ENCODE results near the gene XRN2.

XRN2 gene

GRCh38 chr20:21279706-21280521, 23.2 kb upstream of the XRN2 start:
- no peaks in the 10 kb centered on the region for H3K27me3 ChIP-seq (ENCODE audit: insufficient read depth, low read length)
- no peaks in the 10 kb centered on the region for H3K36me3 ChIP-seq (ENCODE audit: insufficient read depth, low read length)
- no peak overlapping the region for H3K4me3 ChIP-seq (ENCODE audit: low read length)
- H2AFZ ChIP-seq (ENCODE audit: low read depth, low read length), result no peak overlapping the region
- no peaks in the 10 kb centered on the region for H3K9me3 ChIP-seq (ENCODE audit: low read length)
- H3K4me1 ChIP-seq (ENCODE audit: insufficient read depth, low read length), result no peaks in the 10 kb centered on the region

DNA sequence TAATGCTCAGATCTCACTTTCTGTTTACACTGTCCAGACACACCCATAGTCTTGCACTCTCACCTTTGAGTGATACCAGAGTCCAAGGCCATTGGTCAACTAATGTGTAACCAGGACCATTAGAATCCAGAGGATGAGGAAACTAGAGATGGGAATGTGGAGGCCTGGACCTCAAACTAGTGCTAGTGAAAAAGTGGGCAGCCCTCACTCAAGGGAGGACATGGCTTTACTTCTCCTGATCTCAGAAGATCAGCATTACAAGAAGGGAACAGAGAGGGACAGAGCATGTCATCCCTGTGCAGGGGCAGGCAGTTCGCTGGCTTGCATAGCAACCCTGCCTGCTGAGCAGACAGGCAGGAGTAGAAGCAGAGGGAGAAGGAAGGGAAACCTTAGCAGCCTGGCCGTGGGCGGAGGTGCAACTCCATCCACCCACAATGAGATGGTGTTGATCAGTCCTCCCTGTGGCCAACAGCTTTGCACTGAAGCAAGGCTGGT, 22.6 kb upstream of the XRN2 start:
- no peak overlapping the region for H3K4me3 ChIP-seq (ENCODE audit: low read length)
- no peaks in the 10 kb centered on the region for H3K4me1 ChIP-seq (ENCODE audit: insufficient read depth, low read length)
- H2AFZ ChIP-seq (ENCODE audit: low read depth, low read length), result no peak overlapping the region
- no peaks in the 10 kb centered on the region for H3K36me3 ChIP-seq (ENCODE audit: insufficient read depth, low read length)
- H3K9me3 ChIP-seq (ENCODE audit: low read length), result no peaks in the 10 kb centered on the region
- H3K27me3 ChIP-seq (ENCODE audit: insufficient read depth, low read length), result peaks cover 3% of the 10 kb centered on the region

DNA sequence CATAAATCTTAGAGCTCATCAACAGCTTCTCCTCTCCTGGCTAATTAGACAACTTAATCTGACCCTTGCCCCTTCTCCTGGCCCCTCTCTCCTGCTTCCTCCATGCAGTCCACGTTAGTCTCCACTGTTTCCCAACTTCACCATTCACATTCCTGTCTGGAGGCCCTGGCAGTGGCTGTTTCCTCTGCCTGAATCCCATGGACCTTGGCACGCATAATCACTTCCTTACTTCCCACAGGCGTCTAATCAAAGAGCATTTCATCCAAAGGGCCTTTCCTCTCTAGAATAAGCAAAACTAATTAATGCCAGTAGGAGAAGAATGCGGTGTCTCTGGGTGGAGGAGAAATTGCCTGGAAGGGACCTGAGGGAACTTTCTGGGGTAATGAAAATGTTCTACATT, 16.4 kb upstream of the XRN2 start:
- peaks cover 3% of the 10 kb centered on the region for H3K27me3 ChIP-seq (ENCODE audit: insufficient read depth, low read length)
- H2AFZ ChIP-seq (ENCODE audit: low read depth, low read length), result no peak overlapping the region
- no peaks in the 10 kb centered on the region for H3K9me3 ChIP-seq (ENCODE audit: low read length)
- no peak overlapping the region for H3K4me3 ChIP-seq (ENCODE audit: low read length)
- no peaks in the 10 kb centered on the region for H3K36me3 ChIP-seq (ENCODE audit: insufficient read depth, low read length)
- peaks cover 2% of the 10 kb centered on the region for H3K4me1 ChIP-seq (ENCODE audit: insufficient read depth, low read length)

DNA sequence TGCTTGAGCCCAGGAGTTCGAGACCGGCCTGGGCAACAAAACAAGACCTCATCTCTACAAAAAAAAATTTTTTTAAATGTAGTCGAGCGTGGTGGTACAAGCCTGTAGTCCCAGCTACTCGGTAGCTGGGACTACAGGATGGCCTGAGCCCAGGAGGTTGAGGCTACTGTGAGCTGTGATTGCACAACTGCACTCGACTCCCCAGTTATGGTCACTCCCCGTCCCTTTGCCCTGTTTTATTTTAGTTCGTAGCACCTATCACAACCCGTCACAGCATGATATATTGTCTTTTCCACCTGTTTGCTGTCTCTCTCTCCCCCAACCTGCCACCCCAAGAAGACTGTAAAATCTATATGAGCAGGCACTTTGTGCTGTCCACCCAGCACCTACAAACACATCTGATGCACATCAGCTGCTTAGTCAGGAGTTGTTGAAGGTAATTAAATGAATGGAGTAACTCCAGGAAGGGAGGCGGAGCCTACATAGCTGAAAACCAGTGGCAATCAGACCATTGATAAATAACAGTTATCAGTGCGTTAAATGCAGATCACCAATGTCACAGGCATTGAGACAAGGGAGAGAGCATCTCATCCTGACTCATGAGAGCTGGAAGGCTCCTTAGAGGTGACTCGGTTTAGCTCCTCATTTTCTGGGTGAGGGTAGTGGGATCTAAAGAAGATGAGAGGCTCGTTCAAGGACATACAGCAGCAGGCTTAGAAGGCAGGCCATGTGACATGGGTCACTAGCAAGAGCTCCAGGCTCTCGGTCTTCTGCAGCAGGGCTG, 14.4 kb upstream of the XRN2 start:
- Histone ChIP-seq H3K9me3 (ENCODE audit: low read length) (no peaks in the 10 kb centered on the region), H3K27me3 (ENCODE audit: insufficient read depth, low read length) (peaks cover 5% of the 10 kb centered on the region), H3K36me3 (ENCODE audit: insufficient read depth, low read length) (no peaks in the 10 kb centered on the region), H3K4me1 (ENCODE audit: insufficient read depth, low read length) (peaks cover 2% of the 10 kb centered on the region), H3K4me3 (ENCODE audit: low read length) (no peak overlapping the region), H2AFZ (ENCODE audit: low read depth, low read length) (no peak overlapping the region)

DNA sequence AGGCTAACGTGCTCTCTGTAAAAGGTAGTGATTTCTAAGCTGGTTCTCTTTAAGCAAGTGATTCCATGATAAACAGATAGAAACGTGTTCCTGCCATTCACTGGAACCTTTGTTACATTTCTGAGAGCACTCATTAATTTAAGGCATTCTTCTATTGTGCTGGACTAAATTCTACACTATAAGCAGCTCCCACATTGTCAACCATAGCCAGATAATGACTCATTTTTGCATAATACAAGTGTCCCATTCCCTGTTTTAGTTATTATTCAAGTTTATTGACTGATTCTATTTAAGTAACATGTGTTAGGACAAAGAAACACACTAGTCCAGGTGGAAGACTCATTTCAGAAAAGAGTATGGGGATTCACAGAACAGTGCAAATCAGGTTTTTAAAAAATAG, 13.5 kb upstream of the XRN2 start:
- Histone ChIP-seq H3K27me3 (ENCODE audit: insufficient read depth, low read length) (peaks cover 7% of the 10 kb centered on the region), H3K36me3 (ENCODE audit: insufficient read depth, low read length) (no peaks in the 10 kb centered on the region), H3K4me3 (ENCODE audit: low read length) (no peak overlapping the region), H2AFZ (ENCODE audit: low read depth, low read length) (no peak overlapping the region), H3K4me1 (ENCODE audit: insufficient read depth, low read length) (peaks cover 2% of the 10 kb centered on the region), H3K9me3 (ENCODE audit: low read length) (no peaks in the 10 kb centered on the region)

- no peak overlapping the region for H2AFZ ChIP-seq (ENCODE audit: low read depth, low read length)
- H3K27me3 ChIP-seq (ENCODE audit: insufficient read depth, low read length), result peaks cover 8% of the 10 kb centered on the region
These were observed 12.1 kb upstream of the XRN2 start for GRCh38 chr20:21291026-21291425.

GRCh38 chr20:21294755-21295154, 8.4 kb upstream of the XRN2 start:
- H3K36me3 ChIP-seq (ENCODE audit: insufficient read depth, low read length), result no peaks in the 10 kb centered on the region
- no peak overlapping the region for H2AFZ ChIP-seq (ENCODE audit: low read depth, low read length)
- H3K4me1 ChIP-seq (ENCODE audit: insufficient read depth, low read length), result peaks cover 2% of the 10 kb centered on the region
- no peak overlapping the region for H3K4me3 ChIP-seq (ENCODE audit: low read length)
- peaks cover 10% of the 10 kb centered on the region for H3K27me3 ChIP-seq (ENCODE audit: insufficient read depth, low read length)
- H3K9me3 ChIP-seq (ENCODE audit: low read length), result no peaks in the 10 kb centered on the region

More at GRCh38 chr20:21291026-21291425, 12.1 kb upstream of the XRN2 start:
- Histone ChIP-seq H3K36me3 (ENCODE audit: insufficient read depth, low read length) (no peaks in the 10 kb centered on the region), H3K4me1 (ENCODE audit: insufficient read depth, low read length) (peaks cover 2% of the 10 kb centered on the region), H3K9me3 (ENCODE audit: low read length) (no peaks in the 10 kb centered on the region), H3K4me3 (ENCODE audit: low read length) (no peak overlapping the region)

DNA sequence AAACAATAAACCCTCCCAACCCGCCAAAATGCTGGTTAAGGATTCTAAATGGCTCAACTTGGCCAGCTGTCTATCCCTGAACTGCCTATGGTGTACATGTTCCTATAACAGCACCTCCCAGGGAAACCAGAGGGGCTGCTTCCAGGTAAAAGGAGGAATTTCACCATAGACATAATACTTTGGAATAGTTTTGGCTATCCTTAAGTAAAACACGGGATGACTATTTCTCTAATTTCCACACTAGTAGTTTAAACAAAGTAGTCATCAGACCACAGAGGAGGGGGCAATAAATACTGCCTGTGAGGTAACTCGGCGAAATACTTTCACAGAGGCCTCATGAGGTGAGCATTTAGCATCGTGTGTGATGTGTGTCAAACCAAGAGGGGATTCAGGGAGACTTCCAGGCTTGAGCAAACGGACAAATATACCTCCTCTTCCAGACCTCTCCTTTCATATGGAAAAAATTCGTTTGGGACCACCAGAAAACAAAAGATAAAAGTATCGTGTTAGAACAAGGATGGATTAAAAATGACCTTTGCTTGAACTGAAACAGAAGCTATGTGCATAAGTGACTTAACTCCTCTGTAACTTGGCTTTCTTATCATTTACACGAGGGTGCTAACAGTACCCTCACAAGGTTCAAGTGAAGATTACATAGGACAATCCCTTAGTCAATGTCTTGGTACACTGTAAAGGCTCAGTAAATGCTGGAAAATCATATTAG, 1.0 kb upstream of the XRN2 start:
- H2AFZ ChIP-seq (ENCODE audit: low read depth, low read length), result peak overlapping the region; percentile 49
- no peaks in the 10 kb centered on the region for H3K27me3 ChIP-seq (ENCODE audit: insufficient read depth, low read length)
- H3K36me3 ChIP-seq (ENCODE audit: insufficient read depth, low read length), result peaks cover 5% of the 10 kb centered on the region
- no peaks in the 10 kb centered on the region for H3K9me3 ChIP-seq (ENCODE audit: low read length)
- peaks cover 18% of the 10 kb centered on the region for H3K4me1 ChIP-seq (ENCODE audit: insufficient read depth, low read length)
- H3K4me3 ChIP-seq (ENCODE audit: low read length), result peak overlapping the region; percentile 84

DNA sequence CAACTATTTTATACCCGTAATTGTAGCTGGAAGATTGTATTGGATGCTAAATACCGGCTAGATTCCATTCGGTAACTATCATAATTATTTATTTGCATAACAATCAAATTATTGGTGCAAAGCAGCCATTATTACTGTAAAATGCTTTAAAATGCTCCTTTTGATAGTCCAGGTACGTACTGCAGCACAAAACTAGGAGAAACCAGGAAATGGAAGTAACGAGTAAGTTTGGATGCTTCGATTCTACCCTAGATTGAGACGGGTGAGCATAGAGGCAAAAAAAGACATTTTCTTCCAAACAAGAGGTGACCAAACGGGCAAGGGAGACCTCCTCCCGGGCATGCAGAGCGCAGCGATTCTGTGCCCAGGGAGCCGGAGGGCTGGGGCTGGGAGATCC, 469 bp upstream of the XRN2 start:
- H2AFZ ChIP-seq (ENCODE audit: low read depth, low read length), result peak overlapping the region; percentile 49
- peaks cover 18% of the 10 kb centered on the region for H3K4me1 ChIP-seq (ENCODE audit: insufficient read depth, low read length)
- H3K4me3 ChIP-seq (ENCODE audit: low read length), result peak overlapping the region; percentile 84
- peaks cover 5% of the 10 kb centered on the region for H3K36me3 ChIP-seq (ENCODE audit: insufficient read depth, low read length)
- H3K27me3 ChIP-seq (ENCODE audit: insufficient read depth, low read length), result no peaks in the 10 kb centered on the region
- no peaks in the 10 kb centered on the region for H3K9me3 ChIP-seq (ENCODE audit: low read length)

GRCh38 chr20:21303872-21304586, 898 bp downstream of the XRN2 start:
- no peaks in the 10 kb centered on the region for H3K9me3 ChIP-seq (ENCODE audit: low read length)
- peaks cover 14% of the 10 kb centered on the region for H3K36me3 ChIP-seq (ENCODE audit: insufficient read depth, low read length)
- peak overlapping the region; percentile 49 for H2AFZ ChIP-seq (ENCODE audit: low read depth, low read length)
- H3K27me3 ChIP-seq (ENCODE audit: insufficient read depth, low read length), result no peaks in the 10 kb centered on the region
- peak overlapping the region; percentile 84 for H3K4me3 ChIP-seq (ENCODE audit: low read length)
- peaks cover 18% of the 10 kb centered on the region for H3K4me1 ChIP-seq (ENCODE audit: insufficient read depth, low read length)

DNA sequence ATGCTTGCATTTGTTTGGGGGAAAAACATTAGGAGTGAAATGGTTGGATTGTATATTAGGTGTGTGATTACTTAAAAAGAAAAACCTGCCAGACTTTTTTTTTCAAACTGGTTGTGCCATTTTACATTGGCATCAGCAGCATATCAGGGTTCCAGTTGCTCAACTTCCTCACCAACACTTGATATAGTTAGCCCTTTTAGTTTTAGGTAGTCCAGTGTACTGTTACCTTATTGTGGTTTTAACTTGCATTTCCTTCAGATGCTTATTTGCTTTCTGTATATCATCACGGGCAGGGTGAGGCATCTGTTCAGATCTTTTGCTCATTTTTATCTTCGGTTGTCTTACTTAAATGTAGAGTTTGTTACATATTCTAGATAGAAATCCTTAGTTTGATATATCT, 5.2 kb downstream of the XRN2 start:
- H3K36me3 ChIP-seq (ENCODE audit: insufficient read depth, low read length), result peaks cover 14% of the 10 kb centered on the region
- H3K9me3 ChIP-seq (ENCODE audit: low read length), result no peaks in the 10 kb centered on the region
- H2AFZ ChIP-seq (ENCODE audit: low read depth, low read length), result no peak overlapping the region
- no peak overlapping the region for H3K4me3 ChIP-seq (ENCODE audit: low read length)
- H3K4me1 ChIP-seq (ENCODE audit: insufficient read depth, low read length), result peaks cover 12% of the 10 kb centered on the region
- no peaks in the 10 kb centered on the region for H3K27me3 ChIP-seq (ENCODE audit: insufficient read depth, low read length)

GRCh38 chr20:21309678-21310467, 6.7 kb downstream of the XRN2 start:
- no peak overlapping the region for H3K4me3 ChIP-seq (ENCODE audit: low read length)

More at GRCh38 chr20:21309678-21310467, 6.7 kb downstream of the XRN2 start:
- H3K36me3 ChIP-seq (ENCODE audit: insufficient read depth, low read length), result peaks cover 13% of the 10 kb centered on the region
- no peaks in the 10 kb centered on the region for H3K9me3 ChIP-seq (ENCODE audit: low read length)
- H3K4me1 ChIP-seq (ENCODE audit: insufficient read depth, low read length), result peaks cover 3% of the 10 kb centered on the region
- H2AFZ ChIP-seq (ENCODE audit: low read depth, low read length), result no peak overlapping the region
- H3K27me3 ChIP-seq (ENCODE audit: insufficient read depth, low read length), result no peaks in the 10 kb centered on the region
